AML-193 (cell line): ENCODE measurements around the gene SUPT6H.

ENCODE experiments used
- DNase-seq, 2 experiments: peaks; one replicate each; lab custom pipeline; 2025; lab: John Stamatoyannopoulos, UW

Gene SUPT6H

DNA sequence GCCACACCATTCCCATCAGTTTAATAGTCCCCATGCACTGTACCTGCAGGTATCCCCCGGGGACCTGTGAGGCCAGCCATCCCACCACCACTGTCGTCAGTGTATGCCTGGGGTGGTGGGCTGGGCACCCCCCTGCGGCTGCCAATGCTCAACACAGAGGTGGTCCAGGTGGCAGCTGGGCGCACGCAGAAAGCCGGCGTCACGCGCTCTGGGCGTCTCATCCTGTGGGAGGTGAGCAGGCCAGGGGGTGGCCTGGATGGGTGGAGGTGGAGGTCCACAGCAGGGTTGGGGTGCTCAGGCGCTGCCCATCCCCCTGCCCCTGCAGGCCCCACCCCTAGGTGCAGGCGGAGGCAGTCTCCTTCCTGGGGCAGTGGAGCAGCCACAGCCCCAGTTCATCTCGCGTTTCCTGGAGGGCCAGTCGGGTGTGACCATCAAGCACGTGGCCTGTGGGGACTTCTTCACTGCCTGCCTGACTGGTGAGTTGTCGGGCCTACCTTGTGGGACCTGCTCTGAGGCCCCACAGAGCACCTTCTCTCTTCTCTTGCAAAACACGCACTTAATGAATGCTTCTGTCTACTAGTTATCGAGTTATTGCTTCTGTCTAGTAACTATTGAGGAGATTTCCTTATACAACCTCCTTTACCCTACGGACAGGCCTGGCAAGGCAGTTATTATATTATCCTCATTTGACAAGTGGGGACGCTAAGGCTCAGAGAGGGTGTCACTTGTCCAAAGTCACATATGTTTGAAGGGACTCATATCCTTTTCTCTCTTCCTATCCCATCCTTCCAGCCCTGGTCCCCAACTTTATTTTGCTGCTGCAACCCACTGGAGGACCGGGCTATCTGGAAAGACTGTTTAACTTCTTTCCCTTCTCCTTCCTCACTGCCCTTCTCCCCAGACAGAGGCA is 76.0 kb downstream of the SUPT6H start:
- no peak for DNase-seq

DNA sequence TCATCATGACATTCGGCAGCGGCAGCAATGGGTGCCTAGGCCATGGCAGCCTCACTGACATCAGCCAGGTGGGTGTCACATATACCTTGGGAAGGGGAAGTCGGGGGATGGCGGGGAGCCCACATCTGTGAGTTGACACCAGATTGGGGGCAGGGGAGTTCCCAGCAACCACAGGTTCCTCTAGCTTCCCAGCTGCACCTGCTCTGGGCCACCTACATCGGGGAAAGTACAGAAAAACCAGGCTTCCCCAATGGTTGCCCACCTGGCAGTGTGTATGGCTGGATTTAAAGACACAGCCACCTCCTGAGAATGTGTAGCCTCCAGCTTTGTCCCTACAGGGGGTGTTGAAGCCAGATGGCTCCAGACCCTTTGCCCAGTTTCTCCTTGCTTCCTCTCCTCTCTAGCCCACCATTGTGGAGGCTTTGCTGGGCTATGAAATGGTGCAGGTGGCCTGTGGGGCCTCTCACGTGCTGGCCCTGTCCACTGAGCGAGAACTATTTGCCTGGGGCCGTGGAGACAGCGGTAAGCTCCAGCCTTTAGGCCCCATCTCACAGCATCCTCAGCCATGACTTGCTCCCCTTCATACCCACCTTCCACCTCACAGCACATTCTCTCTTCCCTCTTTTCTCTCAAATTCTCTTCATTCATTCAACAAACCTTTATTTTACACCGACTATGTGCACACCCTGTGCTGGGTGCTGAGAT is 76.8 kb downstream of the SUPT6H start:
- DNase-seq, result no peak

DNA sequence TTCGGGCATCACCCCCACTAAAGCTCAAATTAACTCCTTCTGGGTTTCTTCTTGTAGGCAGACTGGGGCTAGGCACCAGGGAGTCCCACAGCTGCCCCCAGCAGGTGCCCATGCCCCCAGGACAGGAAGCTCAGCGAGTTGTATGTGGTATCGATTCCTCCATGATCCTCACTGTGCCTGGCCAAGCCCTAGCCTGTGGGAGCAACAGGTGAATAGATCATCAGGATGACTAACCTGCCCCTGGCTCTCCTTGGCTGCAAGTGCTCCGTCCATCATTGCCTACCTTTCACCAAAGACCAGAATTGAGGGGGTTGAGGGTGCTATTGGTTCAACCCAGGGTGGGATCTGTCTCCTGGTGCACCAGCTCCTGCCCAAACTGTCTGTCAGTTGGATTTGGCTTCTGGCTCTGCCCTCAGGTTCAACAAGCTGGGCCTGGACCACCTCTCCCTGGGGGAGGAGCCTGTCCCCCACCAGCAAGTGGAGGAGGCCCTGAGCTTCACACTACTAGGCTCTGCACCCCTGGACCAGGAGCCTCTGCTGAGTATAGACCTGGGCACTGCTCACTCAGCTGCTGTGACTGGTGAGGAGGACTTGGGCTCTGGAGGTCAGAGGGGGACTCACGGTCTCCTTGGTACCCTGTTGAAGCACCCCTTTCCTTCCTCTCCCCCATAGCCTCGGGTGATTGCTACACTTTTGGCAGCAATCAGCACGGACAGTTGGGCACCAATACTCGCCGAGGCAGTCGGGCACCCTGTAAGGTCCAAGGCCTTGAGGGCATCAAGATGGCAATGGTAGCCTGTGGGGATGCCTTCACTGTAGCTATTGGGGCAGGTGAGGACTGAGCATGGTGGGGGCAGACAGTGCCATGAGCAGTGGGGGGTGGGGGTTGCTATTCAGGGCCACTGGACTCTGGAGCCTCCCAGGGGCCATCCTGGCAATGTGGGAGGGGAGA is 78.7 kb downstream of the SUPT6H start:
- no peak for DNase-seq

DNA sequence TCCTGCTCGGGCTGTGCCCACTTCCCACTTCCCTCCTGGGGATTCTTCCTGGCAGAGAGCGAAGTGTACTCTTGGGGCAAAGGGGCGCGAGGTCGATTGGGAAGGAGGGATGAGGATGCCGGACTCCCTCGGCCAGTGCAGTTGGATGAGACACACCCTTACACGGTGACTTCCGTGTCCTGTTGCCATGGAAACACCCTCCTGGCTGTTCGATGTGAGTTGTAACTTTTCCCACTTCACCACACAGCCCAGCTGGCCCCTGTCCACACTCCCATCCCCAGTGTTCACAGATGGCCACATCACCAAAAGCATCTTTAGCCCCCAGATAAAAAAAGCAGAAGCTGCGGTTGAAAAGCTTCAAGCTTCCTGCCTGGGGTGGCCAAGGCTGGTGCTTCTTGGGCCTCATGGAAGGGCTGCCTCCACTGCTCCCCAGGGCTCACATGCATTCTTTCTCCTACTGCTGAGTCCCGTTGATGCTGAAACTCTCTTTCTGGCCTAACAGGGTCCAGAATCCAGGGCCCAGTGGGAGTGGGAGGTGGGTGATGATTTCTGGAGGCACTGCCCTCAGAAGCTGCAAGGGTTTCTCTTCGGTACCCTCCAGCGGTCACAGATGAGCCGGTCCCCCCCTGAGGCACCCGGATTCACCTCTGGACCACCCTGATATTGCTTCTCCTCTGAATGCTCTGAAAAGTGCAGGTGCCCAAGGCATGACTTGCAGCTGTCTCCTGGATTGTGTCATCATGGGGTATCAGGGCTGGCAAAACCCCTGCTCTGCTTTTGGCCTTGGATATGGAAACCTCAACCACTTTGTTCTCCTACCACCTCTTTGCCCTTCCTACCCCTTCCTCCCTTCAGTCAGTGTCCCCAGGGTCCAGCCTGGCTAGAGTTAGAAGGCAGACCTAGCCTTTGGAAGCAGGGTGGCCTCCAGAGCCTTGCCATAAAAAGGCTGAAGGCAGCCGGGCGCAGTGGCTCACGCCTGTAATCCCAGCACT is 79.6 kb downstream of the SUPT6H start:
- DNase-seq, result peak; percentile 93 to 97

- DNase-seq, result peak; percentile 68 to 80
These were observed 81.5 kb downstream of the SUPT6H start, which contains the start of gene TRAF4 for GRCh38 chr17:28743243-28744103. Gene TRAF4 (plus strand): TSS chr17:28744011. CDS start chr17:28744113, 102 bp downstream.

DNA sequence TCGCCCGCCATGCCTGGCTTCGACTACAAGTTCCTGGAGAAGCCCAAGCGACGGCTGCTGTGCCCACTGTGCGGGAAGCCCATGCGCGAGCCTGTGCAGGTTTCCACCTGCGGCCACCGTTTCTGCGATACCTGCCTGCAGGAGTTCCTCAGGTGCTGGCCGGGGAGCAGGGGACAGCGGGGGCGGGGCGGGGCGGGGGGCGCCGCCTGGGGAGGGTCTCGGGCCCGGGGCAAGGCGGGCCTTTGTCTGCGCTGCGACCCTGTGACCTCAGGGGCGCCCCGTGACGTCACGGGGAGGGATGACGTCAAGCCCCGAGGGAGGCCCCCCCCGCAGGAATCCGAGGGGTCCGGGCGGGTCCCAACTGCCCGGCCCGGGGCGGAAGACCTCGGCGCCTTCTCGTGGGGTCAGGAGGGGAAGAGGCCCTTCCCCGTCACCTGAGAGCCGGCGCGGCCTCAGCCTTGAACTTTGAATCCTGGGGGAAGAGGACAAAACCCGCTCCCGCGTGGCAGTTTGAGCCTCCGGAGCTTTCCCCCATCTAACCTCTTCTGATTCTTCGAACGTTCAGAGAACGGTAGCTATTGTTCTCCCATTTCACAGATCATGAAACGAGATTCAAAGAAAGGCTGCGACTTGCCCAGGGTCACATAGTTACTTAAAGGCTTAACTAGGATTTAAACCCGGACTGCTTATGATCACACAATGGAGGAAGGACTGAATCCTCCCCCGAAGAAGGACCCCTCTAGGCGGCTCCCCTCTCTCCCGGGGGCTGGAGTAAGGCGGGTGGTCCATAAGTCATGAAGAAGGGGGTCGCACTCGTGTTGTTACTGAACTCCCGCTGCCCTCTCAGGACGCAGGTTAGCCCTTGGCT is 82.3 kb downstream of the SUPT6H start:
- peak in 1 of 2 experiments; percentile 25 for DNase-seq

DNA sequence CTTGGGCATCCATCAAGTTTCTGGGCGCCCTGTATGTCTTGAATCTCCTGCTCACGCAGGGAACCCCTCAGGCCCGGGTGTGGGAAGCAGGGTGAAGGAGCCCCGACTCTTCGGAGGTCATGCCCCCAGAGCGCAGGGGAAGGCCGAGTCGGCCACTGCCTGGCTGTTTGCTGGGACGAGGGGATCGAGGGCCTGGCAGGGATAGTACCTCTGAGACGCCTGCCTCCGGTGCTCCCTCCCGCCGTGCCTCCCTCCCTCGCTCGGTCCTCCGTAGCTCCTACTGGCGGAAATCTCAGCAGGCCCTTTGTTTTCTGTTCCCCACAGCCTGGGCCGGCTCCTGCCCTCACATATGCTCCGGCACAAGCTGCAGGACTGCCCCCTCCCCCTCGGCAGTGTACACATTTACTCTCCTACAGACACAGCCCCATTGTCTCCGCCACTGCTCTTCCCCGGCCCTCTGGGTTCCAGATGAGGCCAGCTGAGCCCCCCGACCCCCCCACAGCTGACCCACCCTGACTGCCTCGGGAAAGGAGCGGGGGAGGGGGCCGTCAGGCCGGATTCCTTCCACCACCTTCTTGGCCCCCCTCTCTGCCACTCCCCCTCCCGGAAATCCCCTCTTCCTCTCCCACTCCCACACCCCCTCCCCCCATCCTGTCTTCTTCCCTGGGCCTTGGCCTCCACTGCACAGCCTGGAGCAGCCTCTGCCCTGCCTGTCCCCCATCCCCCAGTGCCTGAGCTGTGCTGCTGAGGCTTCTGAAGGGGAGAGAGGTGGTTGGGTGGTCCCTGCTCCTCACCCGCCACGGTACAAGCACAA is 83.2 kb downstream of the SUPT6H start:
- DNase-seq, result no peak

GRCh38 chr17:28745786-28746411 is 83.9 kb downstream of the SUPT6H start:
- no peak for DNase-seq

- DNase-seq, result no peak
These were observed 84.6 kb downstream of the SUPT6H start for GRCh38 chr17:28746611-28747050.

DNA sequence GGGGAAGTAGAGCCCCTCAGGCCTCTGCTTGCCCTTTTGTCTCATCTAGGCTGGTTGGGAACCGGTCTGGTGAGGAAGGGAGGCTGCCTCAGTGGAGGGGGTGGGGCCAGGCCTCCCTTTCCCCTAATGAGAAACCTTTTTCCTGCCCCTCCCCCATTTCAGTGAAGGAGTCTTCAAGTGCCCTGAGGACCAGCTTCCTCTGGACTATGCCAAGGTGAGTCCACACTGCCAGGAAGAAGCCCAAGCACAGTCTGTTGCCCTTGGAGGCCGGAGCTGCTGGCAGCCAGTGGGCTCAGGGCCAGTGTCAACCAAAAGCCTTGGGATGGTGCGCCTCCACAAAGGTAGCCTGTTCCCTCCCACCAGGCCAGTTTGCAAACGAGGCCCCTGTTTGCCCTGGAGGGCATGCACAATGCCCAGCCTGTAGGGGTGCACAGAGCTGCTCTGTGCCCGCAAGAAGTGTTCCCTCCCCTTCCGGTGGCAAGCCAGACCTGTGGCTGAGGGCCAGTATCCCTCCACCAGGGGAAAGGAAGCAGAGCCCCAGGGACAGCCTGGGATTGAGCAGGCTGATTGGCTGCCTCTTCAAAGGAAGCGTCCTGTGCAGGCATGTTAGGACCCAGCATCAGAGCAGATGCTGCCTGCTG is 85.2 kb downstream of the SUPT6H start:
- no peak for DNase-seq

GRCh38 chr17:28747801-28748750 is 86.1 kb downstream of the SUPT6H start:
- DNase-seq, result no peak

DNA sequence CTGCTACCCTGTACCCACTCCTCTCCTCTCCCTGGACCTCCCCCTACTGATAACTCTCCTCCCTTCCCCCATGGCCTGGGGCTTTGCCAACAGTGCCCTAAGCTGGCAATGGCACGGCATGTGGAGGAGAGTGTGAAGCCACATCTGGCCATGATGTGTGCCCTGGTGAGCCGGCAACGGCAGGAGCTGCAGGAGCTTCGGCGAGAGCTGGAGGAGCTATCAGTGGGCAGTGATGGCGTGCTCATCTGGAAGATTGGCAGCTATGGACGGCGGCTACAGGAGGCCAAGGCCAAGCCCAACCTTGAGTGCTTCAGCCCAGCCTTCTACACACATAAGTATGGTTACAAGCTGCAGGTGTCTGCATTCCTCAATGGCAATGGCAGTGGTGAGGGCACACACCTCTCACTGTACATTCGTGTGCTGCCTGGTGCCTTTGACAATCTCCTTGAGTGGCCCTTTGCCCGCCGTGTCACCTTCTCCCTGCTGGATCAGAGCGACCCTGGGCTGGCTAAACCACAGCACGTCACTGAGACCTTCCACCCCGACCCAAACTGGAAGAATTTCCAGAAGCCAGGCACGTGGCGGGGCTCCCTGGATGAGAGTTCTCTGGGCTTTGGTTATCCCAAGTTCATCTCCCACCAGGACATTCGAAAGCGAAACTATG is 87.0 kb downstream of the SUPT6H start:
- no peak for DNase-seq

GRCh38 chr17:28749516-28750177 is 87.6 kb downstream of the SUPT6H start:
- no peak for DNase-seq
